Measurements from ENCODE around the gene MYBPH. TPM values are rescaled to one million over a fixed set of nuclear protein-coding genes. Genes with fewer than 3 reads are reported as not detected.
A peak's percentile ranks its signal among the peaks of the same experiment; 100 is the strongest.

Gene MYBPH
- total RNA-seq, 3 donors from 2014 or later = not detected

DNA sequence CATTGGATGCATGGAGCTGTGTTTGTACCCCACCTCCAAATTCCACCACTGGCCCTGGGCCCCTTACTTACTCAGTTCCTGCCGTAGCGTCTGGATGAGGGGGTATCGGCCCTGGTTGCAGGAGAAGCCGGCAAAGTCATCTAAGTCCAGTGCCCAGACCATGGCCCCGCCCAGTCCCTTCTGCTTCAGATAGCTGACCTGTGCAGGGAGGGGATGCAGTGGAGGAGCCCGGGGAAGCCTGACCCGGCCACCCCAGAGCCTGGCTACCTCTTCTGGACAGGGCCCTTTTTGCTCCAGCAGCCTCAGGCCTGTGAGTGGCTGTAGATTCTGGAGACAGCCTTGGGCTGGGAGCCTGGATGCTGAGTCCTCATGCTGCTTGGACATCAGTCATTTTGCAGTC is 42.0 kb upstream of the MYBPH start:
- H3K4me1 ChIP-seq (ENCODE audit: low read depth) = no peaks in the 10 kb centered on the region
- ATAC-seq (peak; percentile 13), DNase-seq (no peak)
- no peaks in the 10 kb centered on the region for H3K36me3 ChIP-seq (ENCODE audit: low read depth)
- TF ChIP-seq, protein P1, sequence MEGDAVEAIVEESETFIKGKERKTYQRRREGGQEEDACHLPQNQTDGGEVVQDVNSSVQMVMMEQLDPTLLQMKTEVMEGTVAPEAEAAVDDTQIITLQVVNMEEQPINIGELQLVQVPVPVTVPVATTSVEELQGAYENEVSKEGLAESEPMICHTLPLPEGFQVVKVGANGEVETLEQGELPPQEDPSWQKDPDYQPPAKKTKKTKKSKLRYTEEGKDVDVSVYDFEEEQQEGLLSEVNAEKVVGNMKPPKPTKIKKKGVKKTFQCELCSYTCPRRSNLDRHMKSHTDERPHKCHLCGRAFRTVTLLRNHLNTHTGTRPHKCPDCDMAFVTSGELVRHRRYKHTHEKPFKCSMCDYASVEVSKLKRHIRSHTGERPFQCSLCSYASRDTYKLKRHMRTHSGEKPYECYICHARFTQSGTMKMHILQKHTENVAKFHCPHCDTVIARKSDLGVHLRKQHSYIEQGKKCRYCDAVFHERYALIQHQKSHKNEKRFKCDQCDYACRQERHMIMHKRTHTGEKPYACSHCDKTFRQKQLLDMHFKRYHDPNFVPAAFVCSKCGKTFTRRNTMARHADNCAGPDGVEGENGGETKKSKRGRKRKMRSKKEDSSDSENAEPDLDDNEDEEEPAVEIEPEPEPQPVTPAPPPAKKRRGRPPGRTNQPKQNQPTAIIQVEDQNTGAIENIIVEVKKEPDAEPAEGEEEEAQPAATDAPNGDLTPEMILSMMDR (IDR thresholded peaks at IDR 0.05) = no peak
- H3K9me3 ChIP-seq = no peaks in the 10 kb centered on the region
- intact Hi-C loops (cut with DNase I, micrococcal nuclease) = loop anchor here (5.0 kb wide), 2 partner anchors 100 to 175 kb away; no protein-coding TSS in a partner anchor
- no peak overlapping the region for H3K4me3 ChIP-seq

DNA sequence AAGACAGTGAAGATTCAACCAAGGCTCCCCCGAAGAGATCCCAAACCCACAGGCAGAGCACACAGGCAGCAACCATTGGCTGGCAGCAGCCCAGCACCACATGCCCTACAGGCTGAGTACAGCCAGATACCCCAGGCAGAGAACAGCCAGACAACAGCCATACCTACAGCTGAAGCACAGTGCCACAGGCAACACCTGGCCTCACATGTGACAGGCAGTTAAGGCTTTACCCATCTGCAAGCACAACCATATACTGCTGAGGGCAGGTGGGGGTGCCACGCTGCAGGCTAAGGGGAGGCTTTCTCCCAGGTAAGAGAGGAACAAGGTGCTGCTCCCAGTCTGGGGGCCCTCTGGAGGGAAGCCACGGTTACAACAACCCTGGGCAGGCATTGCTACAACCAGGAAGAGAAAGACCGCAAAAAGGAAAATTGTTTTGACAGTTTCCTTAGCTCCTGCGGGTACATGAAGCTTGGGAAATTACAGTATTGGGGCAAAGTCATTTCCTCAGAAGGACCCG is 41.6 kb upstream of the MYBPH start:
- Histone ChIP-seq H3K9me3 (no peaks in the 10 kb centered on the region), H3K4me1 (ENCODE audit: low read depth) (no peaks in the 10 kb centered on the region), H3K36me3 (ENCODE audit: low read depth) (no peaks in the 10 kb centered on the region), H3K4me3 (no peak overlapping the region)
- DNase-seq = no peak
- ATAC-seq = peak; percentile 41
- TF ChIP-seq, protein P1 (IDR thresholded peaks at IDR 0.05) = no peak
- intact Hi-C loops (cut with DNase I, micrococcal nuclease) = loop anchor here (5.0 kb wide), 2 partner anchors 100 to 175 kb away; no protein-coding TSS in a partner anchor

DNA sequence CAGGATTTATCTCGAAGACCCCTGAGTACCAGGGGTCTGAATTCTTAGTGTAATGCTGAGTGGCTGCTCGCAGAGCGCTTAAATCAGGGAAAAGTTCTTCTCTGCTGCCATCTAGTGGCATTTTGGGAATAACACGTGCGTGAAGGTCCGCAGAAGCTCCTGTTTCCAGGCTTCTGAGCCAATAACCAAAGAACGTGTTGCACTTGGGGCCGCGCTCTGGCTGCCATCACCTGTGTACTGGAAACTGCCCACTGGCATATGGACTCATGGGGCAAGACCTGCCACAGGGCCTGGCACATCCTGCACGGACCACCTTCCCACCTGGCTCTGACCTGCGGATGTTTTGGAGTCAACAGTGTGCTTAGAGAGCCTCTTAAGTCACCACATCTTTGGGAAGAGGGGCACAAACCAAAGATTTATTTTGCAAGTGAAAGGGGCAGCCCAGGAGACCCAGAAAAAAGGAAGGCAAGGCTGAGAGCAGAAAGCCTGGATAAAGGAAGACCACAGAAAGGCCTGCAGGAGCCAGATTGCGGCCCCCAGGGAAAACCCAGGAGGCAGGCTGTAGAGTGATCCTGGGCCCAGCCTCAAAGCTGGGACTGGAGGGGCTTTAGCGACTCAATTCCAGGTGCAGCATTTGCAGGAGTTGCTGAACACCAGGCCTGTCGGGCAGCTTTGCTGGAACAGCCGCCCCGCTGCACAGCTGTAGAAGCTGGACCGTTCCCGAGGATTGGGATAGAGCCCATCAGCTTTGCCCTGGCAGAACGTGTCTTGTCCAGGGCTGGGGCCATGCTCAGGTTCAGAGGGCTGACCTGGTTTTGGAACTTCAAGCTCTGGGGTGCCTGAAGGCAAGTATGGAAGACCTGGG is 40.9 kb upstream of the MYBPH start:
- peak; percentile 72 for ATAC-seq
- H3K36me3 ChIP-seq (ENCODE audit: low read depth) = no peaks in the 10 kb centered on the region
- H3K9me3 ChIP-seq = no peaks in the 10 kb centered on the region
- DNase-seq = peak in 1 of 3 donors; percentile 73
- no peak overlapping the region for H3K4me3 ChIP-seq
- intact Hi-C loops (cut with DNase I, micrococcal nuclease) = loop anchor here (5.0 kb wide), 2 partner anchors 99 to 174 kb away; no protein-coding TSS in a partner anchor
- H3K4me1 ChIP-seq (ENCODE audit: low read depth) = no peaks in the 10 kb centered on the region
- TF ChIP-seq, protein P1 (IDR thresholded peaks at IDR 0.05) = peak; percentile 66

DNA sequence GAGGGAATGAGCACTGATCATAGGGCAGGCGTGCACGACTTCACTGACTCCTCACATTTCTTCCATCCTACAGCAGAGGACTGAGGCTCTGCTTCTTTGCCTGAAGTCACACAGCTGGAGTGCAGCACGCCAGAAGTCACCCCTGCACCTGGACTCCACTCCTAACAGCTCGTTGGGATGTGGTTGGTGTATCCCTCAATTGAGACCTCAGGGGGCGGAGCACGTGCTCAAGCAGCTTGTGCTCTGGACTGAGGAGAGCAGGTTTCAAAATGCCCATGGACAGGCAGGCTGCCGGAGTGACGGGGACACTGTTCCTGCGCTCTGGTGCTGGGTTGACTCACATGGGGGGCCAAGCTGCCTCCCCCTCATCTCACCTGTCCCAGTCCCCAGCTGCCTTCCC is 39.9 kb upstream of the MYBPH start:
- H3K4me3 ChIP-seq = no peak overlapping the region
- H3K4me1 ChIP-seq (ENCODE audit: low read depth) = no peaks in the 10 kb centered on the region
- no peak for ATAC-seq
- TF ChIP-seq, protein P1 (IDR thresholded peaks at IDR 0.05) = no peak
- intact Hi-C loops (cut with DNase I, micrococcal nuclease) = loop anchor here (5.0 kb wide), 2 partner anchors 98 to 173 kb away; no protein-coding TSS in a partner anchor
- no peaks in the 10 kb centered on the region for H3K36me3 ChIP-seq (ENCODE audit: low read depth)
- H3K9me3 ChIP-seq = no peaks in the 10 kb centered on the region
- DNase-seq = no peak

DNA sequence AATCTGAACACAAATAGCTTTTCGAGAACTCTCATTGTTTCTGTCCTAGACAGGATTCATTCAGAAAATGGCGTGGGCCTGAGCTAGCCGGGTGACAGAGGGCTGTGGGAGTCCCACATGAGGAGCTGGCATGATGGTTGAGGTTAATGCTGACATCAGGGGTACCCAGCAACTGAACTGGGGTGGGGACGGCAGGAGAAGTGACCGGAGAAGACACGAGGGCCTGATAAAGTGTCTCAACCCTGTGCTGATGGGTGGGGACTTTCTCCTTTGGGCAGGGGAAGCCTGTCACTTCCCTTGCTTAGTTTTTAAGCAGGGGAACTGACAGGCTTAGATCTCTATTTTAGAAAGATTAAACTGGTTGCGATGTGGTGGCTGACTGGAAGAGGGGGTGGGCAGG is 39.2 kb upstream of the MYBPH start:
- no peaks in the 10 kb centered on the region for H3K36me3 ChIP-seq (ENCODE audit: low read depth)
- no peak for DNase-seq
- TF ChIP-seq, protein P1 (IDR thresholded peaks at IDR 0.05) = no peak
- intact Hi-C loops (cut with DNase I, micrococcal nuclease) = loop anchor here (5.0 kb wide), 2 partner anchors 98 to 173 kb away; no protein-coding TSS in a partner anchor
- H3K9me3 ChIP-seq = no peaks in the 10 kb centered on the region
- H3K4me3 ChIP-seq = no peak overlapping the region
- no peak for ATAC-seq
- H3K4me1 ChIP-seq (ENCODE audit: low read depth) = no peaks in the 10 kb centered on the region
